Esophagus muscularis mucosa (tissue), 4 donors: ENCODE data around the gene IGDCC3. TPM values are rescaled to one million over a fixed set of nuclear protein-coding genes. Genes with fewer than 3 reads are reported as not detected.
"Not testable (repeated sequence)": the region's sequence is repeated elsewhere in the genome, so short reads cannot be mapped to it uniquely, and the experiment has no call there.

Source experiments
- DNase-seq: peaks from one replicate; pipeline ENCODE4 v3.0.0-alpha.2; 2017; ENCODE audit errors: extremely low spot score
- H3K27ac ChIP-seq, 4 donors: fragments of 200-600 bp; sonication (generic); replicated peaks in 1 of 4; 1 replicate in 3 of 4; 2 replicates in 1 of 4; pipeline ENCODE4 v1.5.1; 2016 to 2019; ENCODE audit warnings: mild to moderate bottlenecking in 1 of 4
- H3K27me3 ChIP-seq, 4 donors: fragments of 200-600 bp; sonication (generic); one replicate each; pipeline versions ENCODE4 v1.5.1 to v1.6.0; 2016 to 2019
- H3K36me3 ChIP-seq, 4 donors: fragments of 200-600 bp; sonication (generic); one replicate each; pipeline ENCODE4 v1.5.1; 2016 to 2019
- H3K4me1 ChIP-seq, 4 donors: fragments of 200-600 bp; sonication (generic); one replicate each; pipeline ENCODE4 v1.5.1; 2016 to 2019
- H3K4me3 ChIP-seq, 4 donors: fragments of 200-600 bp; sonication (generic); 1 replicate in 2 of 4; 2 replicates in 2 of 4; pipeline ENCODE4 v1.5.1; 2016 to 2019; ENCODE audit warnings: mild to moderate bottlenecking in 4 of 4, moderate library complexity in 1 of 4
- H3K9me3 ChIP-seq, 4 donors: fragments of 200-600 bp; sonication (generic); 1 replicate in 3 of 4; 2 replicates in 1 of 4; pipeline ENCODE4 v1.5.1; 2016 to 2019
- CTCF ChIP-seq, 3 experiments: fragments of 200-600 bp in 2 of 3; fragments of 450-650 bp in 1 of 3; sonication (generic) in 2 of 3; IDR thresholded peaks; one replicate each; pipeline ENCODE4 v1.5.1; 2017 to 2019; ENCODE audit warnings: antibody characterized with exemption in 3 of 3, mild to moderate bottlenecking in 2 of 3, moderate library complexity in 1 of 3
- EP300 ChIP-seq: sonication (generic); formaldehyde crosslinking; IDR thresholded peaks from one replicate; pipeline ENCODE4 v1.6.1; 2017; ENCODE audit warnings: antibody characterized with exemption
- POLR2A ChIP-seq: fragments of 450-650 bp; IDR thresholded peaks from one replicate; pipeline ENCODE4 v1.6.1; 2017; ENCODE audit warnings: antibody characterized with exemption, moderate library complexity, mild to moderate bottlenecking, low read depth
- POLR2AphosphoS5 ChIP-seq, 2 donors: sonication (generic); formaldehyde crosslinking; IDR thresholded peaks; one replicate each; pipeline ENCODE4 v1.6.1; 2017; ENCODE audit warnings: antibody characterized with exemption in 2 of 2
- WGBS: methylation state at CpG from one replicate; pipeline ENCODE4 v1.1.5; 2018; 5-methylcytosine and 5-hydroxymethylcytosine counted together
- intact Hi-C: fragments of 100-400 bp; cut with DNase I; formaldehyde crosslinking; loops from one replicate; pipeline ENCODE4 v1.15.1; 2023
- total RNA-seq, 4 donors: library from RNA; depleted of rRNA; stranded (reverse); fragments of >200 nt; gene quantifications; one replicate each; pipeline versions ENCODE4 v1.1.0 to v1.2.1, GENCODE V29; 2016

The IGDCC3 gene
- total RNA-seq, 4 donors from 2014 or later = 0.17 TPM; not detected in 3

- Histone ChIP-seq H3K4me3 (no peak overlapping the region), H3K4me1 (peaks cover 6 to 22% (median 14%) of the 10 kb centered on the region in 4 donors), H3K27me3 (peaks cover 0 to 62% (median 4%) of the 10 kb centered on the region in 4 donors), H3K27ac (no peak overlapping the region), H3K9me3 (no peaks in the 10 kb centered on the region), H3K36me3 (no peaks in the 10 kb centered on the region)
- intact Hi-C loops = no loop called here
- no peak for DNase-seq
- WGBS = 83% methylated on average over 11 of the region's 11 CpGs
- no peak for TF ChIP-seq CTCF (IDR thresholded peaks at IDR 0.05)
- TF ChIP-seq POLR2A = no peak
- no peak for TF ChIP-seq POLR2AphosphoS5 (IDR thresholded peaks at IDR 0.05)
- TF ChIP-seq EP300 = no peak
Measured at GRCh38 chr15:65399001-65399706, 21.4 kb upstream of the IGDCC3 start.

DNA sequence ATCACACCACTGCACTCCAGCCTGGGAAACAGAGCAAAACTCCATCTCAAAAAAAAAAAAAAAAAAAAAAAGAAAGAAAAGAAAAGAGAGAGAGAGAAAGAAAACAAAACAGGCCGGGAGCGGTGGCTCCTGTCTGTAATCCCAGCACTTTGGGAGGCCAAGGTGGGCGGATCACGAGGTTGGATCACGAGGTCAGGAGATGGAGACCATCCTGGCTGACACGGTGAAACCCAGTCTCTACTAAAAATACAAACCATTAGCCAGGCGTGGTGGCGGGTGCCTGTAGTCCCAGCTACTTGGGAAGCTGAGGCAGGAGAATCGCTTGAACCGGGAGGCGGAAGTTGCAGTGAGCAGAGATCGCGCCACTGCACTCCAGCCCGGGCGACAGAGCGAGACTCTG lies 20.7 kb upstream of the IGDCC3 start:
- 92% methylated on average over 16 of the region's 16 CpGs for WGBS
- intact Hi-C loops, H3K27ac ChIP-seq, H3K36me3 ChIP-seq, H3K9me3 ChIP-seq, DNase-seq, H3K4me3 ChIP-seq: not testable (repeated sequence)
- Histone ChIP-seq H3K4me1 (peaks cover 6 to 22% (median 14%) of the 10 kb centered on the region in 4 donors), H3K27me3 (peaks cover 0 to 67% (median 4%) of the 10 kb centered on the region in 4 donors)

GRCh38 chr15:65396965-65397317 lies 19.1 kb upstream of the IGDCC3 start:
- intact Hi-C loops = no loop called here
- H3K4me1 ChIP-seq = peaks cover 6 to 22% (median 14%) of the 10 kb centered on the region in 4 donors
- no peaks in the 10 kb centered on the region for H3K9me3 ChIP-seq
- H3K4me3 ChIP-seq = no peak overlapping the region
- peaks cover 0 to 63% (median 4%) of the 10 kb centered on the region in 4 donors for H3K27me3 ChIP-seq
- WGBS = 54% methylated on average over 7 of the region's 10 CpGs
- no peak overlapping the region for H3K27ac ChIP-seq
- TF ChIP-seq POLR2A (no peak), CTCF (IDR thresholded peaks at IDR 0.05) (no peak), POLR2AphosphoS5 (IDR thresholded peaks at IDR 0.05) (no peak), EP300 (no peak)
- H3K36me3 ChIP-seq = no peaks in the 10 kb centered on the region
- no peak for DNase-seq

DNA sequence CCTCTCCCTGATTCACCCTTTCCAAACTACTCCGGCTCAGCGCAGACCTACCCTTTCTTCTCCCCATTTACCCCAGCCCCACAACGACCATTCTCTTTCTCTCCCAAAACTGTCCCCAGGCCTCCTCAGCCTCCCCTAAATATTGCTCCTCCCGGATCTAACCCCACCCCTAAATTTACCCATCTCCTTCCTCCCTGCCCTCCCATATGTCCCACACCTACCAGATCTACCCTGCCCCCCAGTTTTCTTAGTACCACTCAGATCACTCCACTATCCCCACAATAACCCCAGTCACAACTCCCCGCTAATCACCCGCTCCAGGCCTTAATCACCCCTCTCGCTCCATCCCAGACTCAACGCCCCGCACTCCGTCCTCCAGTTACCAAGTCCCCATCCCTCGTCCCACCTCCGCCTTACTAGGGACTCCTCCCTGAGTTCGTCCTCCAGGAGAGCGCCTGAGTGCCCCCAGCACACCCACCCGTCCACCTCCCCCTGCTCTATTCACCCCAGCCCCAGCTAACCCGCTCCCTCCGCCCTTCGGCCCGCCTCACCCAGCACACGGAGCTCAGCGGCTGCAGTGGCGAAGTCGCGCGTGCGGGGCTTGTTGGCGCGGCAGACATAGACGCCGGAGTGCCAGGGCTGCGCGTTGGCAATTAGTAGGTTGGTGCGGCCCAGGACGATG lies 18.6 kb upstream of the IGDCC3 start:
- H3K27me3 ChIP-seq = peaks cover 0 to 59% (median 4%) of the 10 kb centered on the region in 4 donors
- peaks cover 5 to 19% (median 14%) of the 10 kb centered on the region in 4 donors for H3K4me1 ChIP-seq
- TF ChIP-seq POLR2A (no peak), CTCF (IDR thresholded peaks at IDR 0.05) (no peak), EP300 (no peak)
- no peak for DNase-seq
- 61% methylated on average over 17 of the region's 34 CpGs for WGBS
- no peaks in the 10 kb centered on the region for H3K9me3 ChIP-seq
- intact Hi-C loops = no loop called here
- H3K4me3 ChIP-seq = peak overlapping the region in 1 of 4 donors; percentile 20
- H3K36me3 ChIP-seq = no peaks in the 10 kb centered on the region
- H3K27ac ChIP-seq = no peak overlapping the region

DNA sequence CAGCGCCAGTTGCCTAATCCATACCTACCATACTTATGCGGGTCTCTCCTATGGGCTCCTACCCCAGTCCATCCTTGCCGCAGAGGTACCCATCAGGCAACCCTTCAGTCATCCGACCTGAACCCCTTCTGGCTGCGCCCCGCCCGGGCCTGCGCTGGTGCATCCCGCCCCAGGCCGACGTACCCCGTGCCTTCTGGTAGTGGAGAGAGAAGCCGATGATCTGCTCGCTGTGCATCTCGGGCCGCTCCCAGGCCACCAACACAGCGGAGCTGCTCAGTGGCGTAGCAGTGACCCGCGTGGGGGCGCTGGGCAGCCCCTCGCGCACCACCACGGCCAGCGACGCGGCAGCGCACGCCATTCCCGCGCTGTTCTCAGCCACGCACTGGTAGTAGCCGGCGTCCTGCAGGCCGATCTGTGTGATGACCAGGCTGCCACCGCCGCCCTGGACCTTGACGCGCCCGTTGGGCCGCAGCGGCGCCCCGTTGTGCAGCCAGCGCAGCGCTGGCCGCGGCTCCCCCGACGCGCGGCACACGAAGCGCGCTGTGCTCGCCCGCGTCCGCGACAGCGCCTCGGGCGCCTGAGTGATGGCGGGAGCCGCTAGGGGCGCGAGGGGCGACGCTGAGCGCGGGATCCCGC lies 17.9 kb upstream of the IGDCC3 start:
- 32% methylated on average over 32 of the region's 72 CpGs for WGBS
- Histone ChIP-seq H3K4me1 (peaks cover 3 to 15% (median 12%) of the 10 kb centered on the region in 4 donors), H3K27me3 (peaks cover 0 to 53% (median 4%) of the 10 kb centered on the region in 4 donors), H3K4me3 (peak overlapping the region; percentile 12 to 30 (median 16)), H3K9me3 (no peaks in the 10 kb centered on the region), H3K36me3 (no peaks in the 10 kb centered on the region), H3K27ac (no peak overlapping the region)
- intact Hi-C loops = no loop called here
- no peak for TF ChIP-seq EP300
- TF ChIP-seq POLR2AphosphoS5 (IDR thresholded peaks at IDR 0.05) = no peak
- TF ChIP-seq POLR2A = no peak
- TF ChIP-seq CTCF (IDR thresholded peaks at IDR 0.05) = no peak
- no peak for DNase-seq
